ENCODE data around the gene NTHL1. TPM values are rescaled to one million over a fixed set of nuclear protein-coding genes. Genes with fewer than 3 reads are reported as not detected.

NTHL1 gene
- total and polyA plus RNA-seq, 10 of the 15 experiments (the other 5 are each of a cell fraction or from before 2014, with no cell fraction given) = 0.85 to 54.7 (median 39.0) TPM

DNA sequence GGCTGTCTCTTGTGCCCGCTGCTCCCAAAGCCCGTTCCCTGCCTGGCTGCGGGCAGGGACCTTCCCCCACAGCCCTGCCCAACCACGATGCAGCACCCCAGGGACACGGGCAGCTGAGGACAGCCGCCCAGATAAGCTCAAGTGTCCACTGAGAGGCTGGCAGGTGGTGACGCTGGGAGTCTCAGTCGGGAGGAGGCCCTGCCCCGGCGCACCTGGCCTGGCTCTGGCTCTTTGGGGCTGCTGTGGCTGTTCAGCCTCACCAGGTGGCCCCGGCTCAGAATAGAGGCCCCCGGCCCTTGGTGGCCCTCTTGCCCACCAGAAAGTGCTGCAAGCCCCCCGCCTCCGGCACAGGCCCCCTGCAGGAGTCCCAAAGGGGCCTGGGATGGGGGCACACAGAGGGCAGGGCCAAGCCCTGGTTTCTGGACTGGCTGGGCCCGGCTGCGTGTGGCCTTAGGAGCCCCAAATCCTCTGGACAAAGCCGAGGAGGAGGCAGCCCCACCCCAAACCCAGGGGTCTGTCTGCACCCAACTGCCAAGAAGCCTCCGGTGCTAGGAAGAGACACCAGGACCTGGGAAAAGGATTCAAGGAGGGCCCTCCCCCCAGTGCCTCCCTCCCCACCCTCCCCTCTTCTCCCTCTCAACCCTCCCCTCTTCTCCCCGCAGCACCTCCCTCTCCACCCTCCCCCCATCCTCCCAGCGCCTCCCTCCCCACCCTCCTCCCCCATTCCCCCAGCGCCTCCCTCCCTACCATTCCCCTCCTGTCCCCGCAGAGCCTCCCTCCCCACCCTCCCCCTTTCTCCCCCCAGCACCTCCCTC is 5.3 kb downstream of the NTHL1 start (continued):
- no peak for TF ChIP-seq POLR2A (IDR thresholded peaks at IDR 0.05; ENCODE audit: low read depth, low read length)

DNA sequence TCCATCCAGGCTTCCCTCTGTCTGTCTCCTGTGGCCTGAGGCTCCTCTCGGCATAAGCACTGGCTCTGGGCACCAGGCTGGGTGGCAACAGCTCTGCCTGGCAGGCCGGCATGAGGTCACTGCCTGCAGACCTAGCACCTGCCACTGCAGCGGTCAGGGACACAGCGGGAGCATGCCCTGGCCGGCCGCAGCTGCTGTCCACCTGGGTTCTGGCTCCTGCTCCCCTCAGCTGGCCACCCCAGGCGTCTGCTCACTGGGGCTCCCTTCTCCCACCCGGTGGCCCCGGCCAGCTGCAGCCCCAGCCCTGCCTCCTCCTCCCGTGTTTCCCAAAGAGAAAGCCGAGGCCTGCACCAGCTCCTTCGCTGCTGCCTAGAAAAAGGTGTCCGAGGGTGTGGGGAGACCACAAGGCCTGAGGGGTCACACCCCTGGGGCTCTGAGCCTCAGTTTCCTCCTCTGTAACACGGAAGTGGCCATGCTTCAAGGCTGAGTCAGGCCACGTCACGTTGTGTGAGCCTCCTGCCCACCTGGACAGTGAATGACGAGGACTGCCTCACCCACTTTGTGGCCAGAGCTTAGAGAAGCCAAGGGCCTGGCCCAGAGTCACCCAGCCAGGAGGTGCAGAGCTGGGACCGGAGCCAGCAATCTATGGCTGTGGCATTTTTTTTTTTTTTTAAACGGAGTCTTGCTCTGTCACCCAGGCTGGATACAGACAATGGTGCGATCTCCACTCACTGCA is 6.7 kb downstream of the NTHL1 start:
- Histone ChIP-seq H3K4me1 (ENCODE audit: control insufficient read depth, insufficient read depth, low read length) (peaks cover 18% of the 10 kb centered on the region), H3K36me3 (ENCODE audit: control insufficient read depth in 2 of 2, insufficient read depth in 2 of 2, low read length in 1 of 2) (peaks cover 0 to 1% of the 10 kb centered on the region in 2 experiments; a peak in 2 of 4 replicates), H4K20me1 (ENCODE audit: control insufficient read depth, insufficient read depth) (no peaks in the 10 kb centered on the region), H3K27ac (ENCODE audit: control insufficient read depth, insufficient read depth) (no peak overlapping the region), H2AFZ (ENCODE audit: control insufficient read depth, low read depth, low read length) (no peak overlapping the region), H3K27me3 (replicated peaks in 1 of 2; ENCODE audit: control insufficient read depth in 2 of 2, insufficient read depth in 2 of 2, low read length in 1 of 2) (no peaks in the 10 kb centered on the region), H3K4me2 (ENCODE audit: control insufficient read depth, insufficient read depth) (no peak overlapping the region), H3K4me3 (no peak overlapping the region), H3K79me2 (ENCODE audit: control insufficient read depth, insufficient read depth, low read length) (no peaks in the 10 kb centered on the region), H3K9ac (ENCODE audit: control insufficient read depth, insufficient read depth, low read length) (no peak overlapping the region), H3K9me3 (replicated peaks; ENCODE audit: control insufficient read depth, insufficient read depth, low read length) (no peaks in the 10 kb centered on the region)
- in situ Hi-C loops (cut with MboI) = no loop called here
- TF ChIP-seq HDAC2 (IDR thresholded peaks at IDR 0.05) = no peak
- no peak for TF ChIP-seq IKZF2 (IDR thresholded peaks at IDR 0.05)
- no peak for TF ChIP-seq SIX5 (IDR thresholded peaks at IDR 0.05; ENCODE audit: low read depth, low read length, severe bottlenecking)
- no peak for ATAC-seq
- ChIA-PET POLR2A (no interaction called here), RAD21 (ENCODE audit: unreplicated experiment) (no interaction called here), CTCF (interaction anchor here (0.6 kb wide), 1 partner anchor 100 kb away, joined by 3 read pairs; no protein-coding TSS in a partner anchor), SMC1A (ENCODE audit: uncharacterized antibody, unreplicated experiment) (no interaction called here)
- BruUV-seq (replicated peaks) = no TSS peak
- DNase-seq (ENCODE audit: low read depth, low spot score) = no peak
- FAIRE-seq = no peak
- WGBS (ENCODE audit: insufficient coverage, insufficient replicate concordance, low lambda C conversion rate, missing lambda C conversion rate) = 79% methylated on average over 19 of the region's 20 CpGs
- intact Hi-C loops (cut with micrococcal nuclease; ENCODE audit: unreplicated experiment) = no loop called here
